Natural killer cell (primary cell): ENCODE measurements around the gene GPRIN3. TPM values are rescaled to one million over a fixed set of nuclear protein-coding genes. Genes with fewer than 3 reads are reported as not detected.
A peak's percentile ranks its signal among the peaks of the same experiment; 100 is the strongest.

ENCODE experiments used
- ATAC-seq, 3 donors: fragments of 150-1000 bp in 2 of 3; fragments of 200-7000 bp in 1 of 3; cut with Tn5 transposase; 1 replicate in 1 of 3; 2 replicates in 2 of 3; pipeline ENCODE4 v1.10.0; 2021; ENCODE audit warnings: mild to moderate bottlenecking in 2 of 3, moderate library complexity in 2 of 3
- DNase-seq, 2 donors: peaks; one replicate each; pipeline versions ENCODE4 v3.0.0 to v3.0.0-alpha.2; 2013 to 2021; ENCODE audit warnings: mixed read lengths in 1 of 2
- H3K27ac ChIP-seq: one replicate; pipeline ENCODE4 v1.5.1; 2013; ENCODE audit warnings: mild to moderate bottlenecking, low read length
- H3K27me3 ChIP-seq: one replicate; pipeline ENCODE4 v1.6.1; 2013; ENCODE audit warnings: low read length; ENCODE audit not compliant: control insufficient read depth, insufficient read depth
- H3K36me3 ChIP-seq: one replicate; pipeline ENCODE4 v1.6.1; 2013; ENCODE audit warnings: low read length; ENCODE audit not compliant: control insufficient read depth, insufficient read depth
- H3K4me1 ChIP-seq: one replicate; pipeline ENCODE4 v1.6.1; 2013; ENCODE audit warnings: low read length; ENCODE audit not compliant: control insufficient read depth, insufficient read depth
- H3K4me3 ChIP-seq: one replicate; pipeline ENCODE4 v1.5.1; 2013; ENCODE audit warnings: low read length
- H3K9me3 ChIP-seq: one replicate; pipeline ENCODE4 v1.6.1; 2013; ENCODE audit warnings: low read length; ENCODE audit not compliant: control insufficient read depth, insufficient read depth
- H3K27ac Mint-ChIP-seq, 2 donors: one replicate each; pipeline ENCODE4 v1.8.0; 2022; ENCODE audit warnings: mild to moderate bottlenecking in 2 of 2, mixed read lengths in 2 of 2, moderate library complexity in 1 of 2
- H3K27me3 Mint-ChIP-seq, 2 donors: one replicate each; pipeline ENCODE4 v1.8.0; 2022; ENCODE audit warnings: low read depth in 2 of 2, mixed read lengths in 2 of 2
- H3K36me3 Mint-ChIP-seq: one replicate; pipeline ENCODE4 v1.8.0; 2022; ENCODE audit warnings: mixed read lengths
- H3K4me1 Mint-ChIP-seq, 2 donors: one replicate each; pipeline ENCODE4 v1.8.0; 2022; ENCODE audit warnings: mixed read lengths in 2 of 2
- H3K4me3 Mint-ChIP-seq: one replicate; pipeline ENCODE4 v1.8.0; 2022; ENCODE audit warnings: mild to moderate bottlenecking, moderate library complexity, mixed read lengths
- H3K9me3 Mint-ChIP-seq, 2 donors: one replicate each; pipeline ENCODE4 v1.8.0; 2022; ENCODE audit warnings: mixed read lengths in 2 of 2
- WGBS: methylation state at CpG from one replicate; pipeline ENCODE4 v1.1.7; 2013; ENCODE audit warnings: missing lambda C conversion rate; ENCODE audit not compliant: insufficient coverage; 5-methylcytosine and 5-hydroxymethylcytosine counted together
- intact Hi-C: fragments of 100-400 bp; cut with micrococcal nuclease; formaldehyde crosslinking; loops from one replicate; pipeline ENCODE4 v1.14.2; 2022
- total RNA-seq, 4 donors: library from RNA; stranded (reverse); fragments of 120-200 nt in 1 of 4; gene quantifications; one replicate each; pipeline versions ENCODE4 v1.2.3 to v1.2.4, GENCODE V29; 2013 to 2022
- TF ChIP-seq, protein P1 (sequence below): fragments of 200-600 bp; IDR thresholded peaks from one replicate; pipeline ENCODE4 v1.8.0; 2022; ENCODE audit warnings: antibody characterized with exemption

GPRIN3 gene
- total RNA-seq, 3 donors from 2014 or later (not counting 1 experiment from before 2014, with no cell fraction given) = 48.3 to 50.7 (median 48.5) TPM

- Histone ChIP-seq H3K9me3 (no peaks in the 10 kb centered on the region), H3K27me3 (no peaks in the 10 kb centered on the region), H3K4me1 (peaks cover 14% of the 10 kb centered on the region), H3K27ac (no peak overlapping the region), H3K4me3 (no peak overlapping the region), H3K36me3 (no peaks in the 10 kb centered on the region)
- WGBS = over 99% methylated on average over 5 of the region's 5 CpGs
- H3K4me3 Mint-ChIP-seq = no peak overlapping the region
- H3K9me3 Mint-ChIP-seq = no peaks in the 10 kb centered on the region
- no peaks in the 10 kb centered on the region for H3K36me3 Mint-ChIP-seq
- intact Hi-C loops = loop anchor here (5.0 kb wide), 1 partner anchor 34 kb away; the partner anchor contains the start of gene GPRIN3
- H3K27me3 Mint-ChIP-seq = no peaks in the 10 kb centered on the region
- TF ChIP-seq, protein P1, sequence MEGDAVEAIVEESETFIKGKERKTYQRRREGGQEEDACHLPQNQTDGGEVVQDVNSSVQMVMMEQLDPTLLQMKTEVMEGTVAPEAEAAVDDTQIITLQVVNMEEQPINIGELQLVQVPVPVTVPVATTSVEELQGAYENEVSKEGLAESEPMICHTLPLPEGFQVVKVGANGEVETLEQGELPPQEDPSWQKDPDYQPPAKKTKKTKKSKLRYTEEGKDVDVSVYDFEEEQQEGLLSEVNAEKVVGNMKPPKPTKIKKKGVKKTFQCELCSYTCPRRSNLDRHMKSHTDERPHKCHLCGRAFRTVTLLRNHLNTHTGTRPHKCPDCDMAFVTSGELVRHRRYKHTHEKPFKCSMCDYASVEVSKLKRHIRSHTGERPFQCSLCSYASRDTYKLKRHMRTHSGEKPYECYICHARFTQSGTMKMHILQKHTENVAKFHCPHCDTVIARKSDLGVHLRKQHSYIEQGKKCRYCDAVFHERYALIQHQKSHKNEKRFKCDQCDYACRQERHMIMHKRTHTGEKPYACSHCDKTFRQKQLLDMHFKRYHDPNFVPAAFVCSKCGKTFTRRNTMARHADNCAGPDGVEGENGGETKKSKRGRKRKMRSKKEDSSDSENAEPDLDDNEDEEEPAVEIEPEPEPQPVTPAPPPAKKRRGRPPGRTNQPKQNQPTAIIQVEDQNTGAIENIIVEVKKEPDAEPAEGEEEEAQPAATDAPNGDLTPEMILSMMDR = no peak
- peaks cover 66% of the 10 kb centered on the region in 2 donors for H3K4me1 Mint-ChIP-seq
- ATAC-seq (no peak), DNase-seq (no peak)
- peak overlapping the region in 1 of 2 donors; percentile 69 for H3K27ac Mint-ChIP-seq
Measured at GRCh38 chr4:89273741-89274141, 33.9 kb downstream of the GPRIN3 start.

- intact Hi-C loops = loop anchor here (5.0 kb wide), 1 partner anchor 37 kb away; the partner anchor contains the start of gene GPRIN3
- no peak overlapping the region for H3K4me3 ChIP-seq
- TF ChIP-seq, protein P1 = no peak
- Mint-ChIP-seq H3K27me3 (no peaks in the 10 kb centered on the region), H3K4me1 (peaks cover 75 to 79% of the 10 kb centered on the region in 2 donors), H3K27ac (peak overlapping the region; percentile 35 to 54), H3K4me3 (no peak overlapping the region), H3K36me3 (no peaks in the 10 kb centered on the region), H3K9me3 (no peaks in the 10 kb centered on the region)
- 10% methylated on average over 1 of the region's 1 CpG for WGBS
- DNase-seq (no peak), ATAC-seq (peak; percentile 38 to 88 (median 76))
- peaks cover 12% of the 10 kb centered on the region for H3K4me1 ChIP-seq
- no peaks in the 10 kb centered on the region for H3K9me3 ChIP-seq
- no peaks in the 10 kb centered on the region for H3K36me3 ChIP-seq
- H3K27ac ChIP-seq = no peak overlapping the region
- H3K27me3 ChIP-seq = no peaks in the 10 kb centered on the region
Measured at GRCh38 chr4:89270792-89271191, 36.8 kb downstream of the GPRIN3 start.

- DNase-seq (no peak), ATAC-seq (no peak)
- H3K4me1 Mint-ChIP-seq = peaks cover 78 to 80% of the 10 kb centered on the region in 2 donors
- H3K27ac Mint-ChIP-seq = peak overlapping the region in 1 of 2 donors; percentile 53
- Histone ChIP-seq H3K4me3 (no peak overlapping the region), H3K27me3 (no peaks in the 10 kb centered on the region), H3K9me3 (no peaks in the 10 kb centered on the region), H3K27ac (no peak overlapping the region), H3K4me1 (peaks cover 13% of the 10 kb centered on the region), H3K36me3 (no peaks in the 10 kb centered on the region)
- no peaks in the 10 kb centered on the region for H3K27me3 Mint-ChIP-seq
- TF ChIP-seq, protein P1 = no peak
- no peak overlapping the region for H3K4me3 Mint-ChIP-seq
- intact Hi-C loops = no loop called here
- H3K9me3 Mint-ChIP-seq = no peaks in the 10 kb centered on the region
- 82% methylated on average over 4 of the region's 4 CpGs for WGBS
- H3K36me3 Mint-ChIP-seq = no peaks in the 10 kb centered on the region
Measured at GRCh38 chr4:89269121-89269666, 38.4 kb downstream of the GPRIN3 start.

- Mint-ChIP-seq H3K4me1 (peaks cover 79 to 80% of the 10 kb centered on the region in 2 donors), H3K27ac (peak overlapping the region; percentile 37 to 53), H3K4me3 (no peak overlapping the region), H3K27me3 (no peaks in the 10 kb centered on the region), H3K36me3 (no peaks in the 10 kb centered on the region), H3K9me3 (no peaks in the 10 kb centered on the region)
- no peak overlapping the region for H3K4me3 ChIP-seq
- WGBS = 63% methylated on average over 2 of the region's 2 CpGs
- DNase-seq (no peak), ATAC-seq (no peak)
- TF ChIP-seq, protein P1 = no peak
- H3K27me3 ChIP-seq = no peaks in the 10 kb centered on the region
- no peaks in the 10 kb centered on the region for H3K9me3 ChIP-seq
- intact Hi-C loops = no loop called here
- peaks cover 14% of the 10 kb centered on the region for H3K4me1 ChIP-seq
- H3K36me3 ChIP-seq = no peaks in the 10 kb centered on the region
- no peak overlapping the region for H3K27ac ChIP-seq
Measured at GRCh38 chr4:89268679-89269078, 38.9 kb downstream of the GPRIN3 start.
